ENCODE measurements around the gene MTMR10.

DNA sequence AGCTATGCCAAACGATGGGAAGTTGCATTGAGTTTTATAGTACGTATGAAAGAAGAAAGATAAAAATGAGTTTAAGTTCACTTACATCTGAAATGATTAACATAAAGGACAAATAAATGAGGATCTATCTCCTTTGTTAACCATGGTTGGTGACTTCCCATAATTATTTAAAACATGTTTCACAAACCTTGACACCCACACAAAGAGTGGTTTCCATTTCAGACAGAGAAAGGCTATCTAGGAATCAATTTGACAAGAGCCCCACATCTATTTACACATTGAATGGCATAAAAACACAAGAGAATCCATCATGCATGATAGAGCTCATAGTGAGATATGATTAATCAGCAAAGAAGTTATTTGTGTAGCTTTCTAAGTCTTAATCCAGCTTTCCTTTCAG is 14.2 kb upstream of the MTMR10 start:
- TF ChIP-seq, protein P1, sequence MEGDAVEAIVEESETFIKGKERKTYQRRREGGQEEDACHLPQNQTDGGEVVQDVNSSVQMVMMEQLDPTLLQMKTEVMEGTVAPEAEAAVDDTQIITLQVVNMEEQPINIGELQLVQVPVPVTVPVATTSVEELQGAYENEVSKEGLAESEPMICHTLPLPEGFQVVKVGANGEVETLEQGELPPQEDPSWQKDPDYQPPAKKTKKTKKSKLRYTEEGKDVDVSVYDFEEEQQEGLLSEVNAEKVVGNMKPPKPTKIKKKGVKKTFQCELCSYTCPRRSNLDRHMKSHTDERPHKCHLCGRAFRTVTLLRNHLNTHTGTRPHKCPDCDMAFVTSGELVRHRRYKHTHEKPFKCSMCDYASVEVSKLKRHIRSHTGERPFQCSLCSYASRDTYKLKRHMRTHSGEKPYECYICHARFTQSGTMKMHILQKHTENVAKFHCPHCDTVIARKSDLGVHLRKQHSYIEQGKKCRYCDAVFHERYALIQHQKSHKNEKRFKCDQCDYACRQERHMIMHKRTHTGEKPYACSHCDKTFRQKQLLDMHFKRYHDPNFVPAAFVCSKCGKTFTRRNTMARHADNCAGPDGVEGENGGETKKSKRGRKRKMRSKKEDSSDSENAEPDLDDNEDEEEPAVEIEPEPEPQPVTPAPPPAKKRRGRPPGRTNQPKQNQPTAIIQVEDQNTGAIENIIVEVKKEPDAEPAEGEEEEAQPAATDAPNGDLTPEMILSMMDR (IDR thresholded peaks at IDR 0.05), result no peak
- no peak for TF ChIP-seq POLR2A (IDR thresholded peaks at IDR 0.05)
